HG03060 (cell line): Measurements from ENCODE around the gene KIF19.

Source experiments
- ATAC-seq: cut with Tn5 transposase; IDR thresholded peaks from one replicate; pipeline ENCODE4 v1.9.1; 2021; ENCODE audit warnings: low read depth, moderate number of reproducible peaks; ENCODE audit not compliant: unreplicated experiment

KIF19 gene

GRCh38 chr17:74361230-74362068 lies 35.4 kb downstream of the KIF19 start, which contains the start of gene BTBD17:
BTBD17 (minus strand) TSS chr17:74361868; CDS start chr17:74361819, 49 bp downstream.
- ATAC-seq, result no peak

GRCh38 chr17:74362069-74362405 lies 36.0 kb downstream of the KIF19 start:
- ATAC-seq, result no peak

- ATAC-seq, result no peak
Observed at GRCh38 chr17:74362810-74363498, 36.9 kb downstream of the KIF19 start.

- no peak for ATAC-seq
Observed at GRCh38 chr17:74367206-74367605, 41.2 kb downstream of the KIF19 start, which contains the start of gene GPR142. GPR142 (plus strand) TSS chr17:74367506; CDS start chr17:74369541, 2,035 bp downstream.

GRCh38 chr17:74368341-74369081 lies 42.5 kb downstream of the KIF19 start:
- no peak for ATAC-seq

- no peak for ATAC-seq
Observed at GRCh38 chr17:74369221-74369620, 43.2 kb downstream of the KIF19 start.

GRCh38 chr17:74369665-74370490 lies 43.9 kb downstream of the KIF19 start:
- ATAC-seq, result no peak

GRCh38 chr17:74371653-74372147 lies 45.7 kb downstream of the KIF19 start:
- no peak for ATAC-seq

- ATAC-seq, result no peak
Observed at GRCh38 chr17:74372426-74372825, 46.4 kb downstream of the KIF19 start.

- ATAC-seq, result no peak
Observed at GRCh38 chr17:74373838-74374606, 48.0 kb downstream of the KIF19 start.

GRCh38 chr17:74374858-74375257 lies 48.8 kb downstream of the KIF19 start:
- ATAC-seq, result no peak

- no peak for ATAC-seq
Observed at GRCh38 chr17:74379495-74380085, 53.6 kb downstream of the KIF19 start.

- no peak for ATAC-seq
Observed at GRCh38 chr17:74380086-74380958, 54.3 kb downstream of the KIF19 start.

GRCh38 chr17:74380959-74381808 lies 55.2 kb downstream of the KIF19 start:
- ATAC-seq, result no peak

GRCh38 chr17:74383141-74383540 lies 57.1 kb downstream of the KIF19 start:
- ATAC-seq, result no peak

- ATAC-seq, result no peak
Observed at GRCh38 chr17:74385201-74385600, 59.2 kb downstream of the KIF19 start.

- no peak for ATAC-seq
Observed at GRCh38 chr17:74386386-74386785, 60.4 kb downstream of the KIF19 start.
